Mesendoderm (in vitro differentiated cells): ENCODE data around the gene SHROOM2.
A peak's percentile ranks its signal among the peaks of the same experiment; 100 is the strongest.

ENCODE experiments used
- DNase-seq: peaks from one replicate; pipeline ENCODE4 v3.0.0; 2013
- H2AK5ac ChIP-seq: 2 replicates; pipeline ENCODE4 v1.6.1; 2013; ENCODE audit warnings: low read length, inconsistent platforms
- H2BK120ac ChIP-seq: 2 replicates; pipeline ENCODE4 v1.6.1; 2013; ENCODE audit warnings: low read depth, mild to moderate bottlenecking, low read length, moderate library complexity, mixed read lengths
- H2BK15ac ChIP-seq: replicated peaks from 2 replicates; pipeline ENCODE4 v1.6.1; 2013; ENCODE audit warnings: low read depth, mild to moderate bottlenecking, moderate library complexity
- H2BK5ac ChIP-seq: 2 replicates; pipeline ENCODE4 v1.6.1; 2013; ENCODE audit warnings: low read length, inconsistent platforms
- H3K18ac ChIP-seq: 2 replicates; pipeline ENCODE4 v1.6.1; 2013; ENCODE audit warnings: mild to moderate bottlenecking, low read length, mixed read lengths
- H3K23ac ChIP-seq: one replicate; pipeline ENCODE4 v1.6.1; 2013; ENCODE audit warnings: low read length
- H3K27ac ChIP-seq: 2 replicates; pipeline ENCODE4 v1.5.1; 2013; ENCODE audit warnings: low read depth, mild to moderate bottlenecking, inconsistent platforms, low read length, moderate library complexity
- H3K27me3 ChIP-seq: 2 replicates; pipeline ENCODE4 v1.6.1; 2013; ENCODE audit warnings: low read length, control low read depth, mild to moderate bottlenecking, inconsistent platforms; ENCODE audit not compliant: insufficient read depth, poor library complexity
- H3K36me3 ChIP-seq: 2 replicates; pipeline ENCODE4 v1.6.1; 2013; ENCODE audit warnings: low read length, inconsistent platforms; ENCODE audit not compliant: control insufficient read depth, insufficient read depth
- H3K4ac ChIP-seq: one replicate; pipeline ENCODE4 v1.6.1; 2013; ENCODE audit warnings: low read depth, mild to moderate bottlenecking, low read length, moderate library complexity
- H3K4me1 ChIP-seq: 2 replicates; pipeline ENCODE4 v1.6.1; 2013; ENCODE audit warnings: low read depth, low read length, inconsistent platforms; ENCODE audit not compliant: control insufficient read depth
- H3K4me2 ChIP-seq: 2 replicates; pipeline ENCODE4 v1.6.1; 2013; ENCODE audit warnings: low read length
- H3K4me3 ChIP-seq: 2 replicates; pipeline ENCODE4 v1.5.1; 2013; ENCODE audit warnings: mild to moderate bottlenecking, low read length
- H3K56ac ChIP-seq: one replicate; pipeline ENCODE4 v1.6.1; 2013; ENCODE audit warnings: low read length
- H3K79me1 ChIP-seq: 2 replicates; pipeline ENCODE4 v1.6.1; 2013; ENCODE audit warnings: low read length, inconsistent platforms
- H3K79me2 ChIP-seq: 2 replicates; pipeline ENCODE4 v1.6.1; 2013; ENCODE audit warnings: mild to moderate bottlenecking, low read length; ENCODE audit not compliant: control insufficient read depth, insufficient read depth
- H3K9ac ChIP-seq: 2 replicates; pipeline ENCODE4 v1.6.1; 2013; ENCODE audit warnings: low read length, inconsistent platforms
- H4K5ac ChIP-seq: one replicate; pipeline ENCODE4 v1.6.1; 2013; ENCODE audit warnings: low read length
- H4K8ac ChIP-seq: one replicate; pipeline ENCODE4 v1.6.1; 2013; ENCODE audit warnings: low read depth, mild to moderate bottlenecking, control low read depth, low read length, moderate library complexity
- WGBS: extraction: QIAGEN DNeasy Blood & Tissue Kit; methylation state at CpG from one replicate; pipeline ENCODE4 v1.1.7; 2013; ENCODE audit warnings: low lambda C conversion rate, missing lambda C conversion rate; ENCODE audit not compliant: insufficient coverage; ENCODE audit errors: extremely low coverage; 5-methylcytosine and 5-hydroxymethylcytosine counted together

SHROOM2 gene

DNA sequence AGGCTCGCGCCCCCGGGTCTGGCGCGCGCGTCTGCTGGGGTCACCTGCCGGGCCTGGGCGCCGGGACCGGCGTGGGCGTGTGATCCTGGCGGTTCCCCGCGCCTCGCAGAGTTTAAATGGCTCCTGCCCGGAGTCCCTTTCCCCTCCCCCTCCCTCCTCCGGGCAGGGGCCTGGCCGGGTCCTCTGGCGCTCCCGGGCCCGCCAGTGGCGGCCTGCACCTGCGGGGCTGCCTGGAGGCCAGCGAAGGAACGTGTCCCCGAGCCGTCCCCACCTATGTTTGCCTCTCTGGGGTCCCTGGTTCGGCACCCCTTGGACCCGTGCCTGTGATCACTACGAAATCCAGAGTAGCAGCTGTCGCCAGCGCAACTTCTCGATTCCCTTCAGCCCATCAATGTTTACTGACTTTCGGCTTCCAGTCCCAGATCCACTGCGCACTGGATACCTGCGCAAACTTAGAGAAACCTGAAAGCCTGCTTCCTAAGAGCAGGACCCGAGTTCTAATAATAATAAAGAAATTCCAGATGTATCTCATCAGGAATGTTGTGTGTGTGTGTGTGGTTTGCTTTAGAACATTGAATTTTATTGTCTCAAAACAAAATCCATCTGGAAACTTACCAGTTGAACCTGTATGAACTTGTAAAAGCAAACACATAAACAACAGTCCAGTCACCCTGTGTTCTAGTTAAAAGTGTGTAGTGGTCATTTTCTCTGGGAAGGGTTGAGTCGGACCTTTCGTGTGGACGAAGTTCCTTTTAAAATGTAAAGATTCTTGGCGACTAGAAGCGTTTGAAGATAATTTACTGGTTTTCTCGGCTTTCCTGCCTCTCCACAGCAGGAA is 788 bp downstream of the SHROOM2 start:
- Histone ChIP-seq H3K27me3 (no peaks in the 10 kb centered on the region), H3K56ac (peak overlapping the region; percentile 74), H3K4me2 (peak overlapping the region; percentile 38), H3K23ac (no peak overlapping the region), H3K4me3 (peak overlapping the region; percentile 49), H3K9ac (peak overlapping the region; percentile 63), H2BK5ac (no peak overlapping the region), H4K5ac (no peak overlapping the region), H4K8ac (no peak overlapping the region), H2BK120ac (no peak overlapping the region), H3K4ac (no peak overlapping the region), H2AK5ac (no peak overlapping the region), H3K4me1 (peaks cover 4% of the 10 kb centered on the region), H3K79me1 (no peaks in the 10 kb centered on the region), H3K18ac (peak overlapping the region; percentile 88), H2BK15ac (no peak overlapping the region), H3K27ac (peak overlapping the region; percentile 87), H3K36me3 (no peaks in the 10 kb centered on the region), H3K79me2 (peaks cover 2% of the 10 kb centered on the region)
- no CpG with 5 or more reads among the region's 45 CpGs for WGBS
- DNase-seq: no peak

DNA sequence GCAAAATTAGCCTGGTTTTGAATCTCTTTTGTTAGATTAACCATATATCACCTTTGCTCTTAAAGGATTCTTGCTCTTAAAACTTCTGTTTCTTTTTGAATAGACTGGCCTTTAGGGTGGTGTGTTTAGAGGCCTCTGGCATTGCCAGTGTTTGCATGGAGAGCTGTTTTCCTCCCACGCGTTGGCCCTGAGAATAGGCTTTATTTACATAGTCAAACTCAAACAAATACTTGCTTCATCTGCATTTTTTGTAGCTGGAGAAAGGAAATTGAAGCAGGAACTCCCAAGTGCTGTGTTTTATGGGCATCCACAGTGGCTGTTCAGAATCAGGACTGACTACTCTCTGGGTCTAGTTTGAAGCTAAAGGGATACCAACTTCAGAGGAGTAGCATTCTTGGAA is 2.7 kb downstream of the SHROOM2 start:
- H3K56ac ChIP-seq: peak overlapping the region; percentile 56
- H2AK5ac ChIP-seq: no peak overlapping the region
- H3K27ac ChIP-seq: peak overlapping the region; percentile 81
- no peak for DNase-seq
- H3K36me3 ChIP-seq: no peaks in the 10 kb centered on the region
- H3K4ac ChIP-seq: no peak overlapping the region
- H3K4me2 ChIP-seq: peak overlapping the region; percentile 25
- H3K4me1 ChIP-seq: peaks cover 4% of the 10 kb centered on the region
- H3K18ac ChIP-seq: no peak overlapping the region
- no peak overlapping the region for H4K5ac ChIP-seq
- H4K8ac ChIP-seq: no peak overlapping the region
- no peak overlapping the region for H2BK5ac ChIP-seq
- H3K23ac ChIP-seq: no peak overlapping the region
- peak overlapping the region; percentile 21 for H3K9ac ChIP-seq
- WGBS: no CpG with 5 or more reads among the region's 2 CpGs
- H3K79me1 ChIP-seq: no peaks in the 10 kb centered on the region
- no peak overlapping the region for H3K4me3 ChIP-seq
- no peak overlapping the region for H2BK120ac ChIP-seq
- no peaks in the 10 kb centered on the region for H3K27me3 ChIP-seq
- no peak overlapping the region for H2BK15ac ChIP-seq
- H3K79me2 ChIP-seq: peaks cover 8% of the 10 kb centered on the region

DNA sequence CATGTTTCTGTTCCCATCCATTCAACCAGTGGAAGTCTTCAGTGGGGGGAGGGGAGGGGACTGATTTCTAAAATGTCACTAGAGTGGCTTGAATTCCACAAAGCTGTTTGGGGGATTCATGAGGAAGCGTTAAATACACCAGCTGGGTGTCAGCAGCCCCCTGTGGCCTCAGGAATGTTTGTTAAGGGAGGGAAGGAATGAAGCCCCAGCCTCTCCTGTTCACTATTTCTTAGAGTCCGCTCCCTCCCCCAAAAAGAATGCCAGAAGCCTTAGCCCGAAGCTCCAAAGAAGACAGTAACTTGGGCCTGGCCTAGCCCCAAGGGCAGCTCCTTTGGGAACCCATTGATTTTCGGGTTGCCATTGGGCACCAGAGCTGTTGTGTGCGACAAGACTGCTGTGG is 3.3 kb downstream of the SHROOM2 start:
- Histone ChIP-seq H3K27ac (peak overlapping the region; percentile 45), H4K5ac (no peak overlapping the region), H4K8ac (no peak overlapping the region), H3K18ac (peak overlapping the region; percentile 22), H3K4me3 (no peak overlapping the region), H2BK120ac (no peak overlapping the region), H2AK5ac (no peak overlapping the region), H3K36me3 (no peaks in the 10 kb centered on the region), H3K23ac (no peak overlapping the region), H2BK5ac (no peak overlapping the region), H2BK15ac (no peak overlapping the region), H3K79me2 (peaks cover 8% of the 10 kb centered on the region), H3K4me1 (peaks cover 4% of the 10 kb centered on the region), H3K9ac (no peak overlapping the region), H3K4ac (no peak overlapping the region), H3K27me3 (no peaks in the 10 kb centered on the region), H3K4me2 (peak overlapping the region; percentile 25), H3K79me1 (no peaks in the 10 kb centered on the region), H3K56ac (peak overlapping the region; percentile 56)
- no CpG with 5 or more reads among the region's 5 CpGs for WGBS
- peak; percentile 92 for DNase-seq

DNA sequence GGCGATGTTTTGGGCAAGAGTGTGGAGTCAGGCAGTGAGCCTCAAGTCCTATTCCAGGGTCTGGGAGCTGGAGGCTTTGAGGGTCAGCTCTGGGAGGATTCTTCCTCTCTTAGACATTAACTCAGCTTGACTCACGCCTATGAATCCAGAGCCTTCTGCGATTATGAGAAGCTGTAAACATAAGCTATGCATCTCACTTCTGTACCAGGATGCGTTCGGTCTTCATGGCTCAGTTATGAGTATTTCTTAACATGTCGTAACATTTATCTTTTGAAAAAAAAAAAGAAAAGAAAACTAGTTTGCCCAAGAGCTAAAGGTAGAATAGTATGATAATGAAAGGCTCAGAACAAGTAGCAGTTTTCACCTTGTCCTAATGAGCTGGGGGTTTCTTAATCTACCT is 4.6 kb downstream of the SHROOM2 start:
- no peak overlapping the region for H2BK5ac ChIP-seq
- no peak overlapping the region for H4K5ac ChIP-seq
- H4K8ac ChIP-seq: no peak overlapping the region
- H2BK15ac ChIP-seq: no peak overlapping the region
- H3K23ac ChIP-seq: no peak overlapping the region
- H2BK120ac ChIP-seq: no peak overlapping the region
- H3K4me3 ChIP-seq: no peak overlapping the region
- no peak overlapping the region for H2AK5ac ChIP-seq
- no peaks in the 10 kb centered on the region for H3K36me3 ChIP-seq
- no peak overlapping the region for H3K56ac ChIP-seq
- no peak overlapping the region for H3K4me2 ChIP-seq
- peaks cover 4% of the 10 kb centered on the region for H3K4me1 ChIP-seq
- no peaks in the 10 kb centered on the region for H3K79me1 ChIP-seq
- WGBS: no CpG with 5 or more reads among the region's 6 CpGs
- no peak overlapping the region for H3K9ac ChIP-seq
- no peak overlapping the region for H3K27ac ChIP-seq
- peaks cover 8% of the 10 kb centered on the region for H3K79me2 ChIP-seq
- H3K18ac ChIP-seq: no peak overlapping the region
- no peaks in the 10 kb centered on the region for H3K27me3 ChIP-seq
- H3K4ac ChIP-seq: no peak overlapping the region
- no peak for DNase-seq

DNA sequence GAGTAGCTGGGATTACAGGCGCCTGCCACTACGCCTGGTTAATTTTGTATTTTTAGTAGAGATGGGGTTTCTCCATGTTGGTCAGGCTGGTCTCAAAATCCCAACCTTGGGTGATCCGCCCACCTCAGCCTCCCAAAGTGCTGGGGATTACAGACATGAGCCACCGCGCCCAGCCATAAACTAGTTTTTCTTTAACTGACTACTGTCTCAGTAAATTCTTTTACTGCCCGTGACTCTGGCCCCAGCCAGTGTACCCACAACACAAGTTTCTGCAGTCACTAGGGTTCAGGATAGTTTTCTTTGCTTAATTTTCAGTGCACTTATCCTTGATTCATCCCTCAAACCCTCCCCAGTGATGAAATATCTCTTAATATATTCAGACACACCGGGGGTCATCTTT is 8.3 kb downstream of the SHROOM2 start:
- Histone ChIP-seq H2BK5ac (no peak overlapping the region), H3K79me1 (no peaks in the 10 kb centered on the region), H4K5ac (no peak overlapping the region), H3K18ac (no peak overlapping the region), H3K79me2 (peaks cover 8% of the 10 kb centered on the region), H2AK5ac (no peak overlapping the region), H3K27ac (no peak overlapping the region), H3K36me3 (no peaks in the 10 kb centered on the region), H3K27me3 (no peaks in the 10 kb centered on the region), H3K23ac (no peak overlapping the region), H3K56ac (no peak overlapping the region), H2BK120ac (no peak overlapping the region), H2BK15ac (no peak overlapping the region), H3K4me2 (no peak overlapping the region), H4K8ac (no peak overlapping the region), H3K9ac (no peak overlapping the region), H3K4ac (no peak overlapping the region), H3K4me1 (no peaks in the 10 kb centered on the region), H3K4me3 (no peak overlapping the region)
- WGBS: no CpG with 5 or more reads among the region's 7 CpGs
- DNase-seq: no peak
